K562 (cell line): Measurements from ENCODE around the gene INPP4B. TPM values are rescaled to one million over a fixed set of nuclear protein-coding genes. Genes with fewer than 3 reads are reported as not detected.

ENCODE experiments used
- ATAC-seq: fragments of 200-7000 bp; cut with Tn5 transposase; 3 replicates; pipeline ENCODE4 v1.9.1; 2020; ENCODE audit warnings: moderate library complexity
- BruUV-seq: library from RNA; stranded (reverse); fragments of 400-500 nt; replicated peaks from 2 replicates; lab custom pipeline; 2021; lab: Mats Ljungman, UMichigan
- CTCF ChIA-PET: fragments of 300-600 bp; formaldehyde crosslinking; extraction: SDS; loops from one replicate; lab custom pipeline; 2021; ENCODE audit warnings: low intra/inter-chr PET ratio; lab: Yijun Ruan, JAX
- POLR2A ChIA-PET: fragments of 300-600, 350-650 bp; sonication (Branson Sonifier 250); formaldehyde crosslinking; extraction: SDS; loops from one replicate; lab custom pipeline; 2021; ENCODE audit warnings: antibody characterized with exemption, inconsistent platforms; lab: Yijun Ruan, JAX
- DNase-seq, 4 experiments: peaks; one replicate each; pipeline versions ENCODE4 v3.0.0 to v3.0.0-alpha.2; 2011 to 2018; ENCODE audit warnings: low spot score in 3 of 4, mixed read lengths in 3 of 4; ENCODE audit errors: extremely low read depth in 1 of 4
- FAIRE-seq: peaks from 2 replicates; lab custom pipeline; 2011; peaks lifted over from hg19 to GRCh38; lab: Jason Lieb, UNC
- H2AFZ ChIP-seq: 2 replicates; pipeline ENCODE4 v1.6.0; 2011; ENCODE audit warnings: low read depth, low read length, control low read depth, inconsistent platforms
- H3K27ac ChIP-seq: fragments of 200-600 bp; 3 replicates; pipeline ENCODE4 v1.8.0; 2011; ENCODE audit warnings: low read depth, mild to moderate bottlenecking, control low read depth, inconsistent platforms, low read length, moderate library complexity, mixed read lengths; ENCODE audit errors: extremely low read depth
- H3K27me3 ChIP-seq, 2 experiments: fragments of 300-600 bp in 1 of 2; 2 replicates in 1 of 2; 3 replicates in 1 of 2; pipeline versions ENCODE4 v1.6.0 to v1.8.0; 2011; ENCODE audit warnings: inconsistent platforms in 2 of 2, low read length in 2 of 2, mild to moderate bottlenecking in 1 of 2, mixed read lengths in 1 of 2, moderate library complexity in 1 of 2; ENCODE audit not compliant: control insufficient read depth in 2 of 2, insufficient read depth in 2 of 2
- H3K36me3 ChIP-seq: fragments of 300-600 bp; 3 replicates; pipeline ENCODE4 v1.8.0; 2011; ENCODE audit warnings: mild to moderate bottlenecking, low read length, inconsistent platforms; ENCODE audit not compliant: control insufficient read depth, insufficient read depth
- H3K4me1 ChIP-seq, 2 experiments: fragments of 200-600 bp in 1 of 2; replicated peaks in 1 of 2; 2 replicates in 1 of 2; 3 replicates in 1 of 2; pipeline versions ENCODE4 v1.5.1 to v1.8.0; 2011; ENCODE audit warnings: inconsistent platforms in 2 of 2, low read length in 2 of 2, mild to moderate bottlenecking in 1 of 2, mixed read lengths in 1 of 2, moderate library complexity in 1 of 2; ENCODE audit not compliant: control insufficient read depth in 2 of 2, insufficient read depth in 2 of 2
- H3K4me2 ChIP-seq: 2 replicates; pipeline ENCODE4 v1.6.1; 2011; ENCODE audit warnings: low read length, control low read depth, inconsistent platforms, mixed read lengths; ENCODE audit not compliant: insufficient read depth
- H3K4me3 ChIP-seq: fragments of 200-600 bp; sonication (generic), shearing (Covaris generic); 2 replicates; pipeline ENCODE4 v1.5.1; 2016; ENCODE audit warnings: control low read depth, inconsistent platforms
- H3K79me2 ChIP-seq: fragments of 200-600 bp; 3 replicates; pipeline ENCODE4 v1.8.0; 2011; ENCODE audit warnings: low read length, inconsistent platforms; ENCODE audit not compliant: control insufficient read depth, insufficient read depth
- H3K9ac ChIP-seq, 2 experiments: 2 replicates each; pipeline versions ENCODE4 v1.6.0 to v1.6.1; 2011; ENCODE audit warnings: low read depth in 2 of 2, low read length in 2 of 2, control low read depth in 1 of 2, inconsistent platforms in 1 of 2, mild to moderate bottlenecking in 1 of 2, mixed read lengths in 1 of 2; ENCODE audit not compliant: insufficient read depth in 1 of 2
- H3K9me1 ChIP-seq: one replicate; pipeline ENCODE4 v1.6.0; 2011; ENCODE audit warnings: inconsistent platforms, mild to moderate bottlenecking, low read length, moderate library complexity; ENCODE audit not compliant: control insufficient read depth, insufficient read depth
- H3K9me3 ChIP-seq: replicated peaks from 2 replicates; pipeline ENCODE4 v1.5.1; 2011; ENCODE audit warnings: low read depth, low read length, inconsistent platforms; ENCODE audit not compliant: control insufficient read depth, insufficient read depth
- H4K20me1 ChIP-seq: replicated peaks from 2 replicates; pipeline ENCODE4 v1.6.1; 2011; ENCODE audit warnings: low read length, inconsistent platforms, mixed read lengths; ENCODE audit not compliant: control insufficient read depth, insufficient read depth
- AFF4 ChIP-seq: sonication (generic); formaldehyde crosslinking; IDR thresholded peaks from 2 replicates; pipeline ENCODE4 v1.8.0; 2023; ENCODE audit warnings: mild to moderate bottlenecking, missing genetic modification reagents
- CREB5 ChIP-seq: fragments of 250-450 bp; sonication (Bioruptor Pico); IDR thresholded peaks from 2 replicates; pipeline ENCODE4 v1.5.0; 2020; ENCODE audit warnings: mild to moderate bottlenecking
- XRCC4 ChIP-seq: IDR thresholded peaks from one replicate; pipeline ENCODE4 v1.6.1; 2011; ENCODE audit not compliant: insufficient read depth, insufficient read length; ENCODE audit errors: extremely low read depth
- ZNF584 ChIP-seq: fragments of 200-800 bp; sonication (Bioruptor generic); IDR thresholded peaks from 2 replicates; pipeline ENCODE4 v1.6.1; 2016; ENCODE audit warnings: low read depth, mild to moderate bottlenecking, missing genetic modification characterization, missing compliant biosample characterization
- in situ Hi-C: fragments of 300-500 bp; cut with MboI; formaldehyde crosslinking; loops from 4 replicates; pipeline ENCODE4 v1.15.0; 2018; ENCODE audit warnings: inconsistent platforms, mixed read lengths
- intact Hi-C: fragments of 100-400 bp; cut with micrococcal nuclease; formaldehyde crosslinking; loops from 2 replicates; pipeline ENCODE4 v1.14.2; 2022
- polyA plus RNA-seq, 8 experiments: library from polyadenylated mRNA; depleted of rRNA in 4 of 8; stranded (reverse) in 5 of 8; unstranded in 3 of 8; fragments of >200 nt; fragmentation: Nextera tagmentation in 2 of 8; fragmentation: Illumina TruSeq in 1 of 8; extraction: Ambion mirVana in 2 of 8; extraction: Trizol in 1 of 8; gene quantifications; 2 replicates each; pipeline versions ENCODE4 v1.2.1 to v1.2.3, GENCODE V29; 2011 to 2014; ENCODE audit warnings: inconsistent platforms in 1 of 8, missing spikeins in 1 of 8
- total RNA-seq, 7 experiments: library from RNA; depleted of rRNA in 6 of 7; stranded (reverse); fragments of >200 nt in 6 of 7; fragmentation: Illumina TruSeq in 2 of 7; extraction: Trizol in 2 of 7; gene quantifications; 2 replicates each; pipeline versions ENCODE4 v1.2.1 to v1.2.3, GENCODE V29; 2011 to 2021; ENCODE audit warnings: low replicate concordance in 1 of 7

INPP4B gene
- total and polyA plus RNA-seq, 9 of the 15 experiments (the other 6 are each of a cell fraction or from before 2014, with no cell fraction given): 0.04 to 0.11 TPM; not detected in 7

GRCh38 chr4:142110136-142110535 is 736.0 kb downstream of the INPP4B start:
- H2AFZ ChIP-seq: no peak overlapping the region
- CTCF ChIA-PET: interaction anchor here (0.7 kb wide), 1 partner anchor 652 kb away, joined by 3 read pairs; no protein-coding TSS in a partner anchor
- no peak overlapping the region for H3K4me3 ChIP-seq
- TF ChIP-seq CREB5 (no peak), AFF4 (CRISPR knock-in tag) (no peak), ZNF584 (CRISPR knock-in tag) (no peak), XRCC4 (no peak)
- no peak overlapping the region for H3K9ac ChIP-seq
- H3K27me3 ChIP-seq: no peaks in the 10 kb centered on the region
- H3K4me1 ChIP-seq: no peaks in the 10 kb centered on the region
- no peaks in the 10 kb centered on the region for H3K9me1 ChIP-seq
- no TSS peak for BruUV-seq
- H3K79me2 ChIP-seq: no peaks in the 10 kb centered on the region
- DNase-seq (no peak), FAIRE-seq (no peak), ATAC-seq (no peak)
- H3K36me3 ChIP-seq: no peaks in the 10 kb centered on the region
- intact Hi-C loops (no loop called here), in situ Hi-C loops (no loop called here)
- H3K9me3 ChIP-seq: no peaks in the 10 kb centered on the region
- no peak overlapping the region for H3K27ac ChIP-seq
- POLR2A ChIA-PET: no interaction called here
- H3K4me2 ChIP-seq: no peak overlapping the region
- H4K20me1 ChIP-seq: no peaks in the 10 kb centered on the region
